Calu3 (cell line): ENCODE measurements around the gene PRDM8. TPM values are rescaled to one million over a fixed set of nuclear protein-coding genes. Genes with fewer than 3 reads are reported as not detected.
"Not testable (repeated sequence)": the region's sequence is repeated elsewhere in the genome, so short reads cannot be mapped to it uniquely, and the experiment has no call there.

ENCODE experiments used
- BruUV-seq: library from RNA; stranded (reverse); fragments of 400-500 nt; replicated peaks from 2 replicates; lab custom pipeline; 2021; lab: Mats Ljungman, UMichigan
- CTCF ChIA-PET: fragments of 300-600 bp; sonication (Branson Sonifier 250); formaldehyde crosslinking; loops from one replicate; lab custom pipeline; 2022; ENCODE audit warnings: antibody characterized with exemption; lab: Charles Lee
- DNase-seq: peaks from one replicate; pipeline ENCODE4 v3.0.0; 2022
- H3K27ac Mint-ChIP-seq: one replicate; pipeline ENCODE4 v1.8.0; 2022; ENCODE audit warnings: mixed read lengths; ENCODE audit not compliant: unreplicated experiment
- H3K27me3 Mint-ChIP-seq: one replicate; pipeline ENCODE4 v1.8.0; 2022; ENCODE audit warnings: mixed read lengths; ENCODE audit not compliant: unreplicated experiment
- H3K36me3 Mint-ChIP-seq: one replicate; pipeline ENCODE4 v1.8.0; 2022; ENCODE audit warnings: mild to moderate bottlenecking, moderate library complexity, mixed read lengths; ENCODE audit not compliant: insufficient read depth, unreplicated experiment
- H3K4me1 Mint-ChIP-seq: one replicate; pipeline ENCODE4 v1.8.0; 2022; ENCODE audit warnings: mild to moderate bottlenecking, low read depth, mixed read lengths; ENCODE audit not compliant: unreplicated experiment
- H3K4me3 Mint-ChIP-seq: one replicate; pipeline ENCODE4 v1.8.0; 2022; ENCODE audit warnings: mild to moderate bottlenecking, low read depth, moderate library complexity, mixed read lengths; ENCODE audit not compliant: unreplicated experiment
- H3K9me3 Mint-ChIP-seq: one replicate; pipeline ENCODE4 v1.8.0; 2022; ENCODE audit warnings: low read depth, mixed read lengths; ENCODE audit not compliant: unreplicated experiment
- CTCF ChIP-seq: fragments of 200-600 bp; IDR thresholded peaks from one replicate; pipeline ENCODE4 v1.8.0; 2022; ENCODE audit warnings: antibody characterized with exemption; ENCODE audit not compliant: unreplicated experiment
- intact Hi-C: fragments of 100-400 bp; cut with micrococcal nuclease; formaldehyde crosslinking; loops from one replicate; pipeline ENCODE4 v1.10.0; 2022; ENCODE audit not compliant: unreplicated experiment
- total RNA-seq: library from RNA; stranded (reverse); gene quantifications from 2 replicates; pipeline ENCODE4 v1.2.3, GENCODE V29; 2022

Gene PRDM8
- total RNA-seq, 1 experiment from 2014 or later: 1.8 TPM

DNA sequence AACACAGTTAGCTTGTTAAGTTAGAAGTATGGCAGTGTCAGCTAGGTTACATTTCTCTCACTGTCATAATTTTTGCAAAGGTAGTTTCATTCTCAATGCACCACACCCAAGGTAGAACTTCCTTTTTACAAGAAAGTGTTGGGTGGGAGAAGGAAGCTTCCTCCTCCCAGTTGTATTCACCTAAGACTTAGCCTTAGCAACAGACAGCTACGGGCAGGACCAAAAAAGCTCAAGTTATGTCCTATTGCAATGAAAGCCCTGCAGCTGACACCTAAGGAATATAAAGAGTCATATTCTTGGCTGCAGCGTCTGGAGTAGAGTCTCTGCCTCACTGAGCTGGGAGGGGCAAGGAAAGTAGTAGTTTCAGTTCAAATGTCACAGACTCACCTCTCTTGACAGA is 25.1 kb upstream of the PRDM8 start:
- intact Hi-C loops: no loop called here
- no peaks in the 10 kb centered on the region for H3K27me3 Mint-ChIP-seq
- H3K27ac Mint-ChIP-seq: no peak overlapping the region
- BruUV-seq: no TSS peak
- peaks cover 9% of the 10 kb centered on the region for H3K4me1 Mint-ChIP-seq
- peaks cover 2% of the 10 kb centered on the region for H3K9me3 Mint-ChIP-seq
- CTCF ChIA-PET: interaction anchor here (1.1 kb wide), 1 partner anchor 9 kb away, joined by 3 read pairs; no protein-coding TSS in a partner anchor
- H3K36me3 Mint-ChIP-seq: no peaks in the 10 kb centered on the region
- DNase-seq: no peak
- H3K4me3 Mint-ChIP-seq: no peak overlapping the region
- no peak for TF ChIP-seq CTCF

DNA sequence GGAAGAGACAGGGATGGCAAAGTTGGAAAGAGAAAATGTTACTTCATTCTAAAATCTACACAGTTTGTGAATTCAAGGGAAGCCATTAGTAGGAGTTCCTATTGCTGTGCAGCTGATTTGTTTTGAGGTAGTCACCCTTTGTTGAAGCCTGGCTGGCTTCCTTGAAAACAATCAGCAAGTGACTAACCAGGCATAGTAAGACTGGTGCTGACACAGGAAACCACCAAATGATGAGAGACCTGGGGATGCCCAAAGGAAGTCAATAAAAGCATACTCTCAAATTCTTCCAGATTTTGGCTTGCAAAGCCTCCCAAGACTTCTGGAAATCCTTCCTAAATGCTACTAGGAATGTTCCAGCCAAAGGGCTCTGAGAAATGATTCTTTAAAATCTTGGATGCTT is 23.9 kb upstream of the PRDM8 start:
- H3K27me3 Mint-ChIP-seq: no peaks in the 10 kb centered on the region
- no peak overlapping the region for H3K27ac Mint-ChIP-seq
- H3K9me3 Mint-ChIP-seq: peaks cover 2% of the 10 kb centered on the region
- no peak for TF ChIP-seq CTCF
- intact Hi-C loops: no loop called here
- peaks cover 9% of the 10 kb centered on the region for H3K4me1 Mint-ChIP-seq
- no peaks in the 10 kb centered on the region for H3K36me3 Mint-ChIP-seq
- H3K4me3 Mint-ChIP-seq: no peak overlapping the region
- CTCF ChIA-PET: no interaction called here
- DNase-seq: no peak
- BruUV-seq: no TSS peak

- H3K4me1 Mint-ChIP-seq: peaks cover 9% of the 10 kb centered on the region
- intact Hi-C loops: no loop called here
- no peak for DNase-seq
- CTCF ChIA-PET: no interaction called here
- no peaks in the 10 kb centered on the region for H3K27me3 Mint-ChIP-seq
- H3K27ac Mint-ChIP-seq: no peak overlapping the region
- BruUV-seq: no TSS peak
- no peaks in the 10 kb centered on the region for H3K36me3 Mint-ChIP-seq
- peaks cover 2% of the 10 kb centered on the region for H3K9me3 Mint-ChIP-seq
- TF ChIP-seq CTCF: no peak
- H3K4me3 Mint-ChIP-seq: no peak overlapping the region
Observed at GRCh38 chr4:80173841-80174240, 23.5 kb upstream of the PRDM8 start.

- BruUV-seq, H3K27me3 Mint-ChIP-seq, CTCF ChIA-PET: not testable (repeated sequence)
Observed at GRCh38 chr4:80177793-80178192, 19.5 kb upstream of the PRDM8 start.

DNA sequence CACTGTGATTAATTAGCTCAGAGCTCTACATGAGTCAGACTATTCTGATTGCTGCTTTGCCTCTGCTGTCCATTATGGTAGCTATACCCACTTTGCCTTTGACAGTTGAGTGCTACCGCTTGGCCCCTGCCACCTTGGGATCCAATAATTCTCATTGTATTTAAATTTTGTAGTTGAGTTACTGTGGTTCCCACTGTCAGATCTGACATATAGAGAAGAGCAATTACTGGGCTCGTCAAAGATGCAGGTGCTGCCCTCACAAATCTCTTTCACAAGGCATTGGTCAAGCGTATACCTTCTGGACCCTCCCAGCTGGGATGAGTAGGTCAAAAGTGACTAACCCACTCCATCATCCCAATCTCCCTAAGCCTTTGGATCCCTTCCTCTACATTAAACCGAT is 18.3 kb upstream of the PRDM8 start:
- Mint-ChIP-seq H3K4me3 (no peak overlapping the region), H3K36me3 (peaks cover 4% of the 10 kb centered on the region), H3K9me3 (peaks cover 5% of the 10 kb centered on the region), H3K27ac (no peak overlapping the region), H3K27me3 (no peaks in the 10 kb centered on the region), H3K4me1 (peaks cover 23% of the 10 kb centered on the region)
- DNase-seq: no peak
- no peak for TF ChIP-seq CTCF
- intact Hi-C loops: no loop called here
- CTCF ChIA-PET: no interaction called here
- no TSS peak for BruUV-seq

More at GRCh38 chr4:80177793-80178192, 19.5 kb upstream of the PRDM8 start:
- H3K4me3 Mint-ChIP-seq, H3K27ac Mint-ChIP-seq, H3K36me3 Mint-ChIP-seq, intact Hi-C loops, DNase-seq, H3K9me3 Mint-ChIP-seq: not testable (repeated sequence)
- H3K4me1 Mint-ChIP-seq: peaks cover 23% of the 10 kb centered on the region
